AG04450 (cell line): ENCODE results near the gene PARD6G. TPM values are rescaled to one million over a fixed set of nuclear protein-coding genes. Genes with fewer than 3 reads are reported as not detected.
"Not testable (repeated sequence)": the region's sequence is repeated elsewhere in the genome, so short reads cannot be mapped to it uniquely, and the experiment has no call there.

Experiments used
- CTCF ChIA-PET: fragments of 300-600, 350-600 bp; formaldehyde crosslinking; extraction: SDS; loops from one replicate; lab custom pipeline; 2022; ENCODE audit warnings: antibody characterized with exemption, inconsistent platforms; lab: Charles Lee
- POLR2A ChIA-PET: fragments of 350-600 bp; formaldehyde crosslinking; extraction: SDS; loops from one replicate; lab custom pipeline; 2021; ENCODE audit warnings: antibody characterized with exemption, inconsistent platforms; lab: Yijun Ruan, JAX
- DNase-seq: peaks from one replicate; pipeline ENCODE4 v3.0.0-alpha.2; 2011; ENCODE audit warnings: low read depth, low spot score
- H3K27ac ChIP-seq: one replicate; pipeline ENCODE4 v1.5.1; 2012; ENCODE audit warnings: low read depth, low read length, control low read depth
- H3K27me3 ChIP-seq: one replicate; pipeline ENCODE4 v1.6.0; 2012; ENCODE audit warnings: low read length; ENCODE audit not compliant: control insufficient read depth, insufficient read depth
- H3K4me3 ChIP-seq: 2 replicates; pipeline ENCODE4 v1.5.1; 2011; ENCODE audit warnings: mild to moderate bottlenecking, low read depth, low read length, control low read depth
- H3K9me3 ChIP-seq: 2 replicates; pipeline ENCODE4 v1.5.1; 2012; ENCODE audit warnings: low read length; ENCODE audit not compliant: control insufficient read depth, insufficient read depth
- polyA plus RNA-seq: library from polyadenylated mRNA; depleted of rRNA; stranded (reverse); fragments of >200 nt; gene quantifications from 2 replicates; pipeline ENCODE4 v1.2.3, GENCODE V29; 2011
- TF ChIP-seq, protein P1 (sequence below): IDR thresholded peaks from 2 replicates; pipeline ENCODE4 v1.5.1; 2011; ENCODE audit warnings: low read depth, low read length, control low read depth, inconsistent platforms

The PARD6G gene
- polyA plus RNA-seq, 1 experiment, result 11.2 TPM

DNA sequence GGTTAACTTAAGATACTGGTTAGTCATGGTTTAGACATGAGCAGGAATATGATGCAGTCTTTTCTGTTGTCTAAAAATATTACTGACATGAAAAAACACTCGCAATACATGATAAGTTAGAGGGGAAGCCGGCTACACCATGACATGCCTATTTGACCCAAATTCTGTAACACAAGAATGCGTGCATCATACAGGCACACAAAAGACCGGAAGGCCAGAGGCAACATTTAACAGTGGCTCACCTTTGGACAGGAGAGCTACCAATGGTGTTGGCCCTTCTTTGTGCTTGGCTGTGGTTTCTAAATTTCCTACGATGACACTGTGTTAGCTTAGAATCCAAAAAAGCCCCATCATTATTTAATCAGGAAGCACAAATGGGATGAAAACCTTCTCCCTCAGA lies 4.1 kb downstream of the PARD6G start:
- H3K4me3 ChIP-seq, result no peak overlapping the region
- POLR2A ChIA-PET, result no interaction called here
- TF ChIP-seq, protein P1, sequence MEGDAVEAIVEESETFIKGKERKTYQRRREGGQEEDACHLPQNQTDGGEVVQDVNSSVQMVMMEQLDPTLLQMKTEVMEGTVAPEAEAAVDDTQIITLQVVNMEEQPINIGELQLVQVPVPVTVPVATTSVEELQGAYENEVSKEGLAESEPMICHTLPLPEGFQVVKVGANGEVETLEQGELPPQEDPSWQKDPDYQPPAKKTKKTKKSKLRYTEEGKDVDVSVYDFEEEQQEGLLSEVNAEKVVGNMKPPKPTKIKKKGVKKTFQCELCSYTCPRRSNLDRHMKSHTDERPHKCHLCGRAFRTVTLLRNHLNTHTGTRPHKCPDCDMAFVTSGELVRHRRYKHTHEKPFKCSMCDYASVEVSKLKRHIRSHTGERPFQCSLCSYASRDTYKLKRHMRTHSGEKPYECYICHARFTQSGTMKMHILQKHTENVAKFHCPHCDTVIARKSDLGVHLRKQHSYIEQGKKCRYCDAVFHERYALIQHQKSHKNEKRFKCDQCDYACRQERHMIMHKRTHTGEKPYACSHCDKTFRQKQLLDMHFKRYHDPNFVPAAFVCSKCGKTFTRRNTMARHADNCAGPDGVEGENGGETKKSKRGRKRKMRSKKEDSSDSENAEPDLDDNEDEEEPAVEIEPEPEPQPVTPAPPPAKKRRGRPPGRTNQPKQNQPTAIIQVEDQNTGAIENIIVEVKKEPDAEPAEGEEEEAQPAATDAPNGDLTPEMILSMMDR, result no peak

DNA sequence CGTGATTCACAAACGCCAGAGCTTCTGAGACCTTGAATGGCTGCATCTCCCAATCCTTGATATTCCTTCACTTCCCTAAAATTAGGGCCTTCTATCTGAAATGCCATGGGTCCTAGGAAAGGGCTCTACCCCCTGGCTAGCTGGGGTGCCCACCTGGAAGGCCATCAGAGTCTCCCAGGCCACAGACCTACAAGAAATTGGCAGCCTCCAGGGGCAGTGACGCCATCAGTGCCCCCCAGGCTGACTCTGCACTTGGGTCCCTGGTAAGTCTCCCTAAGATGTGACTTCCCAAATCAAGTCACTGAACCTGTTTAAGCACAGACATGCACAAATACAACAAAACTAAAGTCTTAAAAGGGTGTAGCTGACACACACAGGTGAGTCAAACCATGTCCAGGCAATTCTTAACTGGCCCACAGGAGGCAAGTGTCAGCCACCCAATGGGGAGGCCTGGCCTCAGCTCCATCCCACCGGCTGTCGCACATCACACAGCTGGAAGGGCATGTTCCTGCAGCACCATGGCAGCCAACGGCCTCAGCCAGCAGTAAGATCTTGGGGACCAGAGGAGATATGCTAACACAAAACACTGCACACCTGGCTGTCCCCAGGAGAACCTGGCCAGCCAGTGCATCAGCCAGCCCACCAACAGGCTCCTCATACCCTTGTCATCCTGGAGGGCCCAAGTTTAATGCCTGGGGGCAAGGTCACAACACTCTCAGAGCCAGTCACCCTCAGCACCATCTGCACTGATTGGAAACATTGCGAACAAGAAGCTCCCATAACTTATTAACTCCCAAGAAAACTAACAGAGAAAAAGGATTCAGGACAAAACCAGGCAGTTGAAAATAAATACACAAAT lies 5.2 kb downstream of the PARD6G start:
- Histone ChIP-seq H3K9me3 (no peaks in the 10 kb centered on the region; the same call in 1 of the 2 replicates), H3K4me3 (no peak overlapping the region), H3K27ac (no peak overlapping the region), H3K27me3 (no peaks in the 10 kb centered on the region)
- POLR2A ChIA-PET, result no interaction called here
- CTCF ChIA-PET, result interaction anchor here (0.5 to 0.6 kb wide), 2 partner anchors 71 to 83 kb away, joined by 3 to 4 read pairs; no protein-coding TSS in a partner anchor
- TF ChIP-seq, protein P1, result no peak
- DNase-seq, result no peak

More for the DNA sequence above, 4.1 kb downstream of the PARD6G start:
- Histone ChIP-seq H3K9me3 (no peaks in the 10 kb centered on the region; the same call in 1 of the 2 replicates), H3K27ac (no peak overlapping the region), H3K27me3 (no peaks in the 10 kb centered on the region)
- no peak for DNase-seq
- CTCF ChIA-PET, result no interaction called here

DNA sequence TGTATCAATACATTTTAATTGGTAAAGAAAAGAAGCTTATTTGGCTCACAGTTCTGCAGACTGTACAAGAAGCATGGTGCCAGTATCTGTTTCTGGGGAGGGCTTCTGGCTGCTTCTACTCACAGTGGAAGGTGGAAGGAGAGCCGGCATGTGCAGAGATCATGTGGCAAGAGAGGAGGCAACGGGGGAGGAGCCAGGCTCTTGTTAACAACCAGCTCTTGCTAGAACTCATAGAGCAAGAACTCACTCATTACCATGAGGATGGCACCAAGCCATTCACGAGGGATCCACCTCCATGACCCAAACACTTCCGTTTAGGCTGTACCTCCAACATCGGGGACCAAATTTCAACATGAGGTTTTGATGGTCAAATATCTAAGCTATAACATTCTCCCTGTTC lies 7.5 kb downstream of the PARD6G start:
- ChIA-PET POLR2A (no interaction called here), CTCF (interaction anchor here (0.6 to 2.0 kb wide), 3 partner anchors 12 to 82 kb away, joined by 3 to 9 read pairs (median 3); no protein-coding TSS in a partner anchor)
- Histone ChIP-seq H3K4me3 (no peak overlapping the region), H3K9me3 (no peaks in the 10 kb centered on the region; the same call in 1 of the 2 replicates), H3K27ac (no peak overlapping the region), H3K27me3 (no peaks in the 10 kb centered on the region)
- no peak for DNase-seq
- TF ChIP-seq, protein P1, result no peak

DNA sequence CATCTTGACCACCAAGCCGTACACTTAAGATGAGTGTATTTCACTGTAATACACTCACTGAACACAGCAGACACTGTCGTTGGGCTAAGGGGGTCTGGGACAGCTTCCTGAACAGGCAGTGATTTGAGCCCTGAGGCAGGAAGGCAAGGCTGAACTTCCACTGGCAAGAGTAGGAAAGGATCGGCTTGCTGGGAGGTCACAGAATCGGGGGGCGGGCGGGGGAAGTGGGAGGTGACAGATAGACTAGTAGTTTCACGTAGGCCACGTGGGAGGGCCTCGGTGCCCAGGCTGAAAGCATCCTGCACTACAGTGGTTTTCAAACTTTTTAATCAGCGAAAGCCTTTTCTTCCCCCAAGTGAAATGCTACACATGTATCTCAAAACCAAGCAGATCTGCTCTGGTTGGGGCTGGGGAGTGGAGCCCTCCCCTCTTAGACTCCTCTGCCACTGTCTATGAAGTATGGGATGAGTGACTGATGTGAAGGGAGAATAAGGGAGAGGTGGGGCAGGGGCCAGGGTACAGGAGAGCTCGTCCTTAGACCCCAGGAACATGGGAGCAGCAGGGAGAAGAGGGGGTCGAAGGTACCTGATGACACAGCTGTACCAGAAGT lies 8.6 kb downstream of the PARD6G start:
- CTCF ChIA-PET, result no interaction called here
- H3K4me3 ChIP-seq, result no peak overlapping the region
- H3K9me3 ChIP-seq, result no peaks in the 10 kb centered on the region; the same call in 1 of the 2 replicates
- no peak overlapping the region for H3K27ac ChIP-seq
- POLR2A ChIA-PET, result no interaction called here
- TF ChIP-seq, protein P1, result no peak
- DNase-seq, result no peak
- no peaks in the 10 kb centered on the region for H3K27me3 ChIP-seq

DNA sequence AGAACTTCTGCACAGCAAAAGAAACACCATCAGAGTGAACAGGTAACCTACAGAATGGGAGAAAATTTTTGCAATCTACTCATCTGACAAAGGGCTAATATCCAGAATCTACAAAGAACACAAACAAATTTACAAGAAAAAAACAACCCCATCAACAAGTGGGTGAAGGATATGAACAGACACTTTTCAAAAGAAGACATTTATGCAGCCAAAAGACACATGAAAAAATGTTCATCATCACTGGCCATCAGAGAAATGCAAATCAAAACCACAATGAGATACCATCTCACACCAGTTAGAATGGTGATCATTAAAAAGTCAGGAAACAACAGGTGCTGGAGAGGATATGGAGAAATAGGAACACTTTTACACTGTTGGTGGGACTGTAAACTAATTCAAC lies 9.8 kb downstream of the PARD6G start:
- DNase-seq, CTCF ChIA-PET, H3K9me3 ChIP-seq, H3K4me3 ChIP-seq, H3K27ac ChIP-seq, H3K27me3 ChIP-seq, POLR2A ChIA-PET: not testable (repeated sequence)
